BJ (cell line): ENCODE results near the gene MYBPH. TPM values are rescaled to one million over a fixed set of nuclear protein-coding genes. Genes with fewer than 3 reads are reported as not detected.

ENCODE experiments used
- CTCF ChIA-PET: fragments of 350-600 bp; formaldehyde crosslinking; extraction: SDS; loops from one replicate; lab custom pipeline; 2021; ENCODE audit warnings: antibody characterized with exemption, inconsistent platforms; lab: Yijun Ruan, JAX
- POLR2A ChIA-PET: fragments of 300-600 bp; sonication (Branson Sonifier 250); formaldehyde crosslinking; extraction: SDS; loops from one replicate; lab custom pipeline; 2021; ENCODE audit warnings: antibody characterized with exemption; lab: Charles Lee
- DNase-seq: peaks from one replicate; pipeline ENCODE4 v3.0.0-alpha.2; 2011; ENCODE audit warnings: low read depth
- H3K27me3 ChIP-seq: 2 replicates; pipeline ENCODE4 v1.6.0; 2011; ENCODE audit warnings: low read length; ENCODE audit not compliant: control insufficient read depth, insufficient read depth
- H3K36me3 ChIP-seq: 2 replicates; pipeline ENCODE4 v1.5.1; 2011; ENCODE audit warnings: low read length; ENCODE audit not compliant: control insufficient read depth, insufficient read depth
- H3K4me3 ChIP-seq: 2 replicates; pipeline ENCODE4 v1.5.1; 2011; ENCODE audit warnings: low read depth, mild to moderate bottlenecking, control low read depth, low read length
- polyA plus RNA-seq: library from polyadenylated mRNA; depleted of rRNA; stranded (reverse); fragments of >200 nt; gene quantifications from 2 replicates; pipeline ENCODE4 v1.2.3, GENCODE V29; 2011
- TF ChIP-seq, protein P1 (sequence below): IDR thresholded peaks from 2 replicates; pipeline ENCODE4 v1.5.1; 2011; ENCODE audit warnings: low read depth, mild to moderate bottlenecking, control low read depth, inconsistent platforms, low read length, moderate library complexity; ENCODE audit not compliant: insufficient read depth

MYBPH gene
- polyA plus RNA-seq, 1 experiment: not detected

DNA sequence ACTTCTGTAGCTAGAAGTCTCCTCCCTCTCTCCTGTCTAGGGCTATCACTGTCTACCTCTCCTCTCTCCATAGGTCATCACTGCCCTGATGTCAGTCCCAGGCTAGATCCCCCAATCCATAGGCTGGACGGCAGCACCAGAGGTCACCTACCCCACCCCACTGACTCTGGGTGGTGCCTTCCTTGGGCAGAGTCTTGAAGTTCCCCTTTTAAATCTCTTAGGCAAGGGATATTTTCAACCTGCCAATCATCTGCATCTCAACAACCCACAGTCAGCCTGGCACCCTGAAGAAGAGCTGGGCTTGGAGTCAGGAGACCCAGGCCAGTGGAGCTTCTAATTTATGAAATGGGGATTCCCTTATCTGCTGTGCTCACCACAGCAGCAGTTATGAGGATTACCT lies 13.2 kb downstream of the MYBPH start:
- Histone ChIP-seq H3K36me3 (no peaks in the 10 kb centered on the region), H3K4me3 (no peak overlapping the region), H3K27me3 (no peaks in the 10 kb centered on the region; the same call in 1 of the 2 replicates)
- no peak for DNase-seq
- ChIA-PET POLR2A (no interaction called here), CTCF (interaction anchor here (1.1 to 3.3 kb wide), 5 partner anchors 10 to 123 kb away, joined by 3 to 21 read pairs (median 4); no protein-coding TSS in a partner anchor)
- TF ChIP-seq, protein P1, sequence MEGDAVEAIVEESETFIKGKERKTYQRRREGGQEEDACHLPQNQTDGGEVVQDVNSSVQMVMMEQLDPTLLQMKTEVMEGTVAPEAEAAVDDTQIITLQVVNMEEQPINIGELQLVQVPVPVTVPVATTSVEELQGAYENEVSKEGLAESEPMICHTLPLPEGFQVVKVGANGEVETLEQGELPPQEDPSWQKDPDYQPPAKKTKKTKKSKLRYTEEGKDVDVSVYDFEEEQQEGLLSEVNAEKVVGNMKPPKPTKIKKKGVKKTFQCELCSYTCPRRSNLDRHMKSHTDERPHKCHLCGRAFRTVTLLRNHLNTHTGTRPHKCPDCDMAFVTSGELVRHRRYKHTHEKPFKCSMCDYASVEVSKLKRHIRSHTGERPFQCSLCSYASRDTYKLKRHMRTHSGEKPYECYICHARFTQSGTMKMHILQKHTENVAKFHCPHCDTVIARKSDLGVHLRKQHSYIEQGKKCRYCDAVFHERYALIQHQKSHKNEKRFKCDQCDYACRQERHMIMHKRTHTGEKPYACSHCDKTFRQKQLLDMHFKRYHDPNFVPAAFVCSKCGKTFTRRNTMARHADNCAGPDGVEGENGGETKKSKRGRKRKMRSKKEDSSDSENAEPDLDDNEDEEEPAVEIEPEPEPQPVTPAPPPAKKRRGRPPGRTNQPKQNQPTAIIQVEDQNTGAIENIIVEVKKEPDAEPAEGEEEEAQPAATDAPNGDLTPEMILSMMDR: no peak

DNA sequence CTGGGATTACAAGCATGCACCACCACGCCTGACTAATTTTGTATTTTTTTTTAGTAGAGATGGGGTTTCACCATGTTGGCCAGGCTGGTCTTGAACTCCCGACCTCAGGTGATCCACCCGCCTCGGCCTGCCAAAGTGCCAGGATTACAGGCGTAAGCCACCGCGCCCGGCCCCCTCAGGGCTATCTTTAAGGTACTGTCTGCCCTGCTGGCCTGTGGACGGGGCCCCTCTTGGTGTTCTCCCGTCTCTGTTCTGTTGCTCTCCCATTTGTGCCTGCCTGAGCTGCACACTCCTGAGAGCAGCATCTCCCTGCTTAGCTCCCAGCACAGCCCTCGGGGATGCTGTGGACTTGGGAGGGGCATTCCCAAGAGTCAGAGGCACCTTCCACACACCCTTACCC lies 13.9 kb downstream of the MYBPH start:
- POLR2A ChIA-PET: no interaction called here
- H3K27me3 ChIP-seq: no peaks in the 10 kb centered on the region; the same call in 1 of the 2 replicates
- DNase-seq: no peak
- H3K4me3 ChIP-seq: no peak overlapping the region
- CTCF ChIA-PET: interaction anchor here (1.1 to 3.3 kb wide), 4 partner anchors 10 to 123 kb away, joined by 3 to 21 read pairs (median 4); no protein-coding TSS in a partner anchor
- no peaks in the 10 kb centered on the region for H3K36me3 ChIP-seq
- TF ChIP-seq, protein P1: no peak

DNA sequence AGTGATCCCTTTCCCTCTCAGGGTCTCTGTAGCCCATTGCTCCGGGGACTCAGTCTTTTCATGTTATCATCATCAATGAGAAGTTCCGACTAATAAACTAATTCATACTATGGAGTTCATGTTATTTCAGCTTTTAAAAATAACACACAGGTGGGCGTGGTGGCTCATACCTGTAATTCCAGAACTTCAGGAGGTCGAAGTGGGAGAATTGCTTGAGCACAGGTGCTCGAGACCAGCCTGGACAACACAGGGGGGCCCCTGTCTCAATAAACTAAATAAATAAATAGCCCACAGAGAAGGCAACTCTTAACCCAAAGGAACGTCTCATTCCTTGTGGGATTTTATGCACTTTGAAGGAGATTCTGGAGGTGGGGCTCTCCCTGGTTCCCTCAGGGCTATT lies 14.5 kb downstream of the MYBPH start:
- ChIA-PET CTCF (interaction anchor here (3.3 kb wide), 1 partner anchor 11 kb away, joined by 21 read pairs; no protein-coding TSS in a partner anchor), POLR2A (no interaction called here)
- no peaks in the 10 kb centered on the region; the same call in 1 of the 2 replicates for H3K27me3 ChIP-seq
- no peak overlapping the region for H3K4me3 ChIP-seq
- no peaks in the 10 kb centered on the region for H3K36me3 ChIP-seq
- TF ChIP-seq, protein P1: no peak
- DNase-seq: no peak

DNA sequence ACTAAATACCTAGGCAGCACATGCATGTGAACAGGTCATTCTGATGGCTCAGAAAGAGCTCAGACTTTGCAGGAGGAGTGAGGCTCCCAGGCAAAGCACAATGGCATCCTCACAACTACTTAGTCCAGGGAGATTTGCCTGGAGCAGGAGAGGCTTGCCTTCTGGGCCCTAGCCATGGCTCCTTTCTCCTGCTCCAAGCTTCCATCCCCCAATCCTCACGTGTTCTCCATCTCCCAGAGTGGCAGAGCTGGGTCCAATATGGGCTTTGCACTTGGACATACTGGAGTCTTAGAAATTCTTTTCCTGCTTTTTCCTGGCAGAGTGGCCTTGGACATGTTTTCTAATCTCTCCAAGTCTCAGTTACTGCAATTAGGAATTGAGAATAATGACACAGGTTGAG lies 15.8 kb downstream of the MYBPH start:
- CTCF ChIA-PET: interaction anchor here (1.2 to 2.1 kb wide), 2 partner anchors 12 to 56 kb away, joined by 3 to 20 read pairs; no protein-coding TSS in a partner anchor
- POLR2A ChIA-PET: no interaction called here
- no peak for DNase-seq
- H3K27me3 ChIP-seq: no peaks in the 10 kb centered on the region; the same call in 1 of the 2 replicates
- no peak overlapping the region for H3K4me3 ChIP-seq
- H3K36me3 ChIP-seq: no peaks in the 10 kb centered on the region
- TF ChIP-seq, protein P1: no peak

DNA sequence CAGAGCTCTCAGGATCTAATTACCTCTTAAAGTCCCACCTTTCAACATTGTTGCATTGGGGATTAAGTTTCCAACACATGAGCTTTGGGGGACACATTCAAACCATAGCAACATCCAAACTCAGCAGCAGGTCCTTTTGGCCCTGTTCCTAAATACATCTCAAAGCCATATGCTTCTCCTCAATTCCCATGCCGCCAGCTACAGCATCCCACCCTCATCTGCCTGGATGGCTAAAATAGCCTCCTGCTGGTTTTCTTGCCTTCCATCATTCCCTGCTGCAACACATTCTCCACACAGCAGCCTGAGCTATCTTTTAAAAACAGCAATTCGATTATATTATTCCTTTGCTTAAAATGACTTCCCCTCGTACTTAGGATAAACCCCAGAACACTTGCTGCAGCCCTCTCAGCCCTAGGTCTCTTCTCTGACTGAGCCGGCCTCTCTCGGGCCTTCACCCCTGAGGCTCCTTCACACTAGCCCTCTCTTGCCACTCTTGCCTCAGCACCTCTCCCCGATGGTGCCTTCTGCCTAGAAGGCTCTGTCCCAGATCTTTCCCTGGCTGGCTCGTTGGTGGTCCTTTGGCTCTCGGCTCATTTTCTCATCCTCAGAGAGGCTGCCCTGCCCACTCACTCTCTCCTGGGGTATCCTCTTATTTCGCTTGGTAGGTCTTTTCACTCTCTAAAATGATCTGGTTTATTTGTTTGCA lies 16.5 kb downstream of the MYBPH start:
- H3K27me3 ChIP-seq: no peaks in the 10 kb centered on the region; the same call in 1 of the 2 replicates
- H3K4me3 ChIP-seq: no peak overlapping the region
- TF ChIP-seq, protein P1: no peak
- ChIA-PET CTCF (interaction anchor here (1.1 to 2.1 kb wide), 3 partner anchors 13 to 56 kb away, joined by 3 to 20 read pairs (median 3); no protein-coding TSS in a partner anchor), POLR2A (no interaction called here)
- no peak for DNase-seq
- no peaks in the 10 kb centered on the region for H3K36me3 ChIP-seq
